GM10248 (cell line): Measurements from ENCODE around the gene ZNF280A.

Experiments used
- CTCF ChIA-PET: fragments of 300-600 bp; sonication (Branson Sonifier 250); formaldehyde crosslinking; extraction: SDS; loops from one replicate; lab custom pipeline; 2021; ENCODE audit warnings: antibody characterized with exemption; lab: Yijun Ruan, JAX
- POLR2A ChIA-PET: fragments of 350-650 bp; sonication (Branson Sonifier 250); formaldehyde crosslinking; extraction: SDS; loops from one replicate; lab custom pipeline; 2020; ENCODE audit warnings: antibody characterized with exemption; lab: Yijun Ruan, JAX
- DNase-seq: peaks from one replicate; pipeline ENCODE4 v3.0.0; 2012; ENCODE audit errors: extremely low spot score
- TF ChIP-seq, protein P1 (sequence below): IDR thresholded peaks from 2 replicates; pipeline ENCODE4 v1.5.1; 2012; ENCODE audit warnings: mild to moderate bottlenecking, low read depth; ENCODE audit errors: extremely low read depth, missing control alignments, control extremely low read depth

ZNF280A gene

DNA sequence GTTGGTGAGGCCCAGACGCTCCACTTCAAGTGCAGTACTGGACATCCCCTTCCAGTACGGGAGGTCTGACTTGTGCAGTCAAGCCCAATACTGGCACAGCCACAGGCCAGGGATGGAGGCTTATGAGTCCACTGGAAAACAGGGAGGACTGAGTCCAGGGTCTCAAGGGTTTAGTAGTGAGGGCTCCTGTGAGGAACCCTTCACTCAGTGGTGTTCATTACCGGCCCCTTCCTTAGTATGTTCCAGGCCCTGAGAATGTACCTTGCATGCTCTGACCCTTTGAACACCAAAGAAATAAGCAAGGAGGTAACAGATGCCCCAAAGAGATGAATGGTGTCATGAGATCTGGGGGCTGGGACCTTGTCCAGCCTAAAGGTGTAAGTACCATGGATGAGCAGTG lies 27.2 kb upstream of the ZNF280A start:
- ChIA-PET POLR2A (no interaction called here), CTCF (interaction anchor here (1.6 kb wide), 1 partner anchor 12 kb away, joined by 4 read pairs; the partner anchor contains the start of gene PRAME)
- no peak for DNase-seq
- TF ChIP-seq, protein P1, sequence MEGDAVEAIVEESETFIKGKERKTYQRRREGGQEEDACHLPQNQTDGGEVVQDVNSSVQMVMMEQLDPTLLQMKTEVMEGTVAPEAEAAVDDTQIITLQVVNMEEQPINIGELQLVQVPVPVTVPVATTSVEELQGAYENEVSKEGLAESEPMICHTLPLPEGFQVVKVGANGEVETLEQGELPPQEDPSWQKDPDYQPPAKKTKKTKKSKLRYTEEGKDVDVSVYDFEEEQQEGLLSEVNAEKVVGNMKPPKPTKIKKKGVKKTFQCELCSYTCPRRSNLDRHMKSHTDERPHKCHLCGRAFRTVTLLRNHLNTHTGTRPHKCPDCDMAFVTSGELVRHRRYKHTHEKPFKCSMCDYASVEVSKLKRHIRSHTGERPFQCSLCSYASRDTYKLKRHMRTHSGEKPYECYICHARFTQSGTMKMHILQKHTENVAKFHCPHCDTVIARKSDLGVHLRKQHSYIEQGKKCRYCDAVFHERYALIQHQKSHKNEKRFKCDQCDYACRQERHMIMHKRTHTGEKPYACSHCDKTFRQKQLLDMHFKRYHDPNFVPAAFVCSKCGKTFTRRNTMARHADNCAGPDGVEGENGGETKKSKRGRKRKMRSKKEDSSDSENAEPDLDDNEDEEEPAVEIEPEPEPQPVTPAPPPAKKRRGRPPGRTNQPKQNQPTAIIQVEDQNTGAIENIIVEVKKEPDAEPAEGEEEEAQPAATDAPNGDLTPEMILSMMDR = no peak

DNA sequence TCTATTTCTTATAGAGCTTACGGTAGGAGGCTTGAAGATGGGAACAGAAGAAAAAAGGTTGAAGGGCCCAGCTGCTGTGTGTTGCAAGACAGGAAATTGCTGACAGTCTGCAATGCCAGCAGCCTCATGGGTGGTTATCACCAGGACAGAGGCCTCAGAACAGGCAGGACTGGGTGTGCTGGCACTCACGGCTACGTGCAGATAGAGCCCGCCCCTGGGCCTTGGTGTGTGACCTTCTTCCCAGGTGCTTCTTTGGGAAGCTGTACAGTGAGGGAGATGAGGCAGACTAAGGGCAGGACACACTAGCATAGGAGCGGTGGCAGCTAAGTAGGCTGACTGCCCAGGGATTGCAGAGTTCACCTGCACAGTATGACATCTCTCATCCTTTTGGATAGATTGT lies 26.4 kb upstream of the ZNF280A start:
- POLR2A ChIA-PET = no interaction called here
- CTCF ChIA-PET = no interaction called here
- TF ChIP-seq, protein P1 = no peak
- DNase-seq = no peak

DNA sequence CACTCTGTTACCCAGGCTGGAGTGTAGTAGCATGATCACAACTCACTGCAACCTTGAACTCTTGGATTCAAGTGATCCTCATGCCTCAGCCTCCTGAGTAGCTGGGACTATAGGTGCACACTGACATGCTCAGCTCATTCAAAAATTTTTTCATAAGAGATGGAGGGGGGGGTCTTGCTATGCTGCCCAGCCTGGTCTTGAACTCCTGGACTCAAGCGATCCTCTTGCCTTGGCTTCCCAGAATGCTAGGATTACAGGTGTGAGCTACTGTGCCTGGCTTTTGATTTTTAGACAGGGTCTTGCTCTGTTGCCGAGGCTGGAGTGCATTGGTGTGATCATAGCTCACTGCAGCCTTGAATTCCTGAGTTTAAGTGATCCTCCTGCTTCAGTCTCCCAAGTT lies 25.0 kb upstream of the ZNF280A start:
- DNase-seq = no peak
- POLR2A ChIA-PET = no interaction called here
- CTCF ChIA-PET = interaction anchor here (1.4 kb wide), 1 partner anchor 42 kb away, joined by 3 read pairs; no protein-coding TSS in a partner anchor
- TF ChIP-seq, protein P1 = no peak

DNA sequence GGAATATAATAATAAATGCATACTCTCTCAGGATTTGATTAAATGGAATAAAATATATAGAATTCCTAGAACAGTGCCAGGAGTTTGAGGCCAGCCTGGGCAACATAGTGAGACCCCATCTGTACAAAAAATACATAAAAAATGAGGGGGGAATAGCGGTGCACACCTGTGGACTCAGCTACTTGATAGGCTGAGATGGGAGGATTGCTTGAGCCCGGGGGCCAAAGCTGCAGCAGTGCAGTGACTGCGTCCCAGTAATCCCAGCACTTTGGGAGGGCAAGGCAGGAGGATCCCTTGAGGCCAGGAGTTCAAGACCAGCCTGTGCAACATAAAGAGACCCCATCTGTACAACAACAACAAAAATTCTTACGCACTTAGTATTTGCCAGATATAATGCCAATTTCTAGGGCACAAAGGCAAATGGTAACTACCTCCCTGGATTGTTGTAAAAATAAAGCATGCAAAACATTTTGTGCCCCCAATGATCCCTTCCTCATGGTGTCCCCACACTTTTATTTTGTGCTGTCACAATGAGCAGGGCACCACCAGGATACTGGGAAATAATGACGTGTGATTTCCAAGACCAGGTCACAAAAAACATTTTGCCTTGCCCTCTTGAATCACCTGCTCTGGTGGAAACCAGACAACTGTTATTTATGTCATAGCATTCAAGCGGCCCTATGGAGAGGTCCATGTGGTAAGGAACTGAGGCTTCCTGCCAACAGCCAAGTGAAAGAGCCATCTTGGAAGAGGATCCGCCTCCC lies 18.3 kb upstream of the ZNF280A start:
- no peak for DNase-seq
- TF ChIP-seq, protein P1 = no peak
- POLR2A ChIA-PET = interaction anchor here (0.5 kb wide), 1 partner anchor 561 kb away, joined by 3 read pairs; no protein-coding TSS in a partner anchor
- CTCF ChIA-PET = interaction anchor here (1.1 kb wide), 1 partner anchor 38 kb away, joined by 3 read pairs; no protein-coding TSS in a partner anchor

DNA sequence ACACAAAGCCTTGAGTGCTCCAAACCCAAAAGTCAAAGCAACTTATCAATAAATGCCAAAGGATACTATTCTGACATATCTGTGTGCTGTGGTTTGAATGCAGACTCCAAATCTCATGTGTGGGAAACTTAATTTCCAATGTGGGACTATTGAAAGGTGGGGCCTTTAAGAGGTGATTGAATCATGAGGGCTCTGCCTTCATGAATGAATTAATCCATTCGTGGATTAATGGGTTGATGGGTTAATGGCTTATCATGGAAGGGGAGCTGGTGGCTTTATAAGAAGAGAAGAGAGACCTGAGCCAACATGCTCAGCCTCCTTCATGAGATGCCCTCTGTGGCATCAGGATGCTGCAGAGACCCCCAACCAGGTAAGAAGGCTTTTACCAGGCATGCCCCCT lies 16.8 kb upstream of the ZNF280A start:
- POLR2A ChIA-PET = no interaction called here
- TF ChIP-seq, protein P1 = no peak
- CTCF ChIA-PET = no interaction called here

DNA sequence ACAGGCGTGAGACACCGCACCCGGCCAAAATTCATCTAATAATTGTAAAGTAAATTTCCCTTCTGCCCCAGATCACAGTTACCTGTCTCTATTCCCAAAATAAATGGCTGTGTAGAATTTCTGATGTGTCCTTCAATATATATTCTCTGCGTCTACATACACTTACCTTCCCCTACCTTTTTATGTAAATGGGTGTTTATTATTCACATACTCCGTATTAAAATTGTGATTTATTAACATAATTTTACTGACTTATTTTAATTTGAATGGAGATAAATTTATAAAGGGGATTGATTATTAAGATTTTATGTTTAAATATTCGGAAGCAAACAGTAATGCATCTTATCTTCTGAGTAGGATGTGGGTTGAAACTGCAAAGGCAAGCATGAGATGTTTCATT lies 16.4 kb upstream of the ZNF280A start:
- POLR2A ChIA-PET = no interaction called here
- DNase-seq = no peak
- CTCF ChIA-PET = no interaction called here
- TF ChIP-seq, protein P1 = no peak

More for the DNA sequence above, 16.8 kb upstream of the ZNF280A start:
- DNase-seq = no peak
